Spleen (tissue), 7 donors: ENCODE measurements around the gene DLX1.

Experiments
- POLR2A ChIP-seq, 3 donors: fragments of 450-650 bp; IDR thresholded peaks; one replicate each; pipeline ENCODE4 v1.5.1; 2017; ENCODE audit warnings: antibody characterized with exemption in 3 of 3, mild to moderate bottlenecking in 1 of 3
- TF ChIP-seq, protein P1 (sequence below), 11 experiments: fragments of 200-600 bp in 7 of 11; fragments of 450-650 bp in 4 of 11; sonication (generic) in 4 of 11; IDR thresholded peaks in 8 of 11; conservative IDR thresholded peaks in 3 of 11; 1 replicate in 7 of 11; 2 replicates in 4 of 11; pipeline versions ENCODE4 v1.4.0 to v1.8.0; 2016 to 2021; ENCODE audit warnings: antibody characterized with exemption in 11 of 11, inconsistent platforms in 4 of 11, mild to moderate bottlenecking in 1 of 11
- donor health status: DM: no; HTN: no; CAD: no; lungs with moderate emphysema.
- donor health status: DM: no; HTN: no; CAD: no.
- donor health status: DM: no; HTN: no; CAD: no.

DNA sequence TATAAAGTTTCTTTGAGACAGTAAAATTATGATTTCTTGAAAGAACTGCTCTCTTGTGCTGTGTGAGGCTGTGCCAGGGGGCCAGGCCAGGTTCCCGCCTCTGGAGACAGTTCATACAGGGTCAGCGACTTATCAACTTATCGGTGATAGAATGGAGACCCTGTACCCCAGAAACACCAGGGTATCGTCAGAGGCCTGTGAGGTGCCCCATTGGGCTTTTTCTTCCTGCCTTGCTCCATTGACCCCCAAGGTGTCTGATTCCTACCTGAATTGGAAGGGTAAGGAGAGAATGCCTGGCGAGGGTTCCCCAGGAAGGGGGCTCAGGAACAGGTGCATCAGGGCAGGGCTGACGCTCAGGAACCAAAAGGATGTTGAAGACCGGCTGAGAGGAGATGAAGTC lies 4.3 kb downstream of the DLX1 start:
- TF ChIP-seq, protein P1, sequence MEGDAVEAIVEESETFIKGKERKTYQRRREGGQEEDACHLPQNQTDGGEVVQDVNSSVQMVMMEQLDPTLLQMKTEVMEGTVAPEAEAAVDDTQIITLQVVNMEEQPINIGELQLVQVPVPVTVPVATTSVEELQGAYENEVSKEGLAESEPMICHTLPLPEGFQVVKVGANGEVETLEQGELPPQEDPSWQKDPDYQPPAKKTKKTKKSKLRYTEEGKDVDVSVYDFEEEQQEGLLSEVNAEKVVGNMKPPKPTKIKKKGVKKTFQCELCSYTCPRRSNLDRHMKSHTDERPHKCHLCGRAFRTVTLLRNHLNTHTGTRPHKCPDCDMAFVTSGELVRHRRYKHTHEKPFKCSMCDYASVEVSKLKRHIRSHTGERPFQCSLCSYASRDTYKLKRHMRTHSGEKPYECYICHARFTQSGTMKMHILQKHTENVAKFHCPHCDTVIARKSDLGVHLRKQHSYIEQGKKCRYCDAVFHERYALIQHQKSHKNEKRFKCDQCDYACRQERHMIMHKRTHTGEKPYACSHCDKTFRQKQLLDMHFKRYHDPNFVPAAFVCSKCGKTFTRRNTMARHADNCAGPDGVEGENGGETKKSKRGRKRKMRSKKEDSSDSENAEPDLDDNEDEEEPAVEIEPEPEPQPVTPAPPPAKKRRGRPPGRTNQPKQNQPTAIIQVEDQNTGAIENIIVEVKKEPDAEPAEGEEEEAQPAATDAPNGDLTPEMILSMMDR (IDR thresholded peaks at IDR 0.05 in 8 of 11, conservative IDR thresholded peaks at IDR 0.05 in 3 of 11) = no peak
- TF ChIP-seq POLR2A (IDR thresholded peaks at IDR 0.05) = no peak
